ENCODE results near the gene GRIA4.
"Not testable (repeated sequence)": the region's sequence is repeated elsewhere in the genome, so short reads cannot be mapped to it uniquely, and the experiment has no call there.

GRIA4 gene

GRCh38 chr11:105719073-105719822 is 109.4 kb downstream of the GRIA4 start:
- DNase-seq (ENCODE audit: low read depth) = no peak

- DNase-seq (ENCODE audit: low read depth) = no peak
These were observed 110.2 kb downstream of the GRIA4 start for GRCh38 chr11:105720096-105720495.

- no peak for DNase-seq (ENCODE audit: low read depth)
These were observed 113.4 kb downstream of the GRIA4 start for GRCh38 chr11:105723269-105723668.

- no peak for DNase-seq (ENCODE audit: low read depth)
These were observed 122.7 kb downstream of the GRIA4 start for GRCh38 chr11:105732611-105733010.

GRCh38 chr11:105734426-105734825 is 124.6 kb downstream of the GRIA4 start:
- no peak for DNase-seq (ENCODE audit: low read depth)

- DNase-seq (ENCODE audit: low read depth) = no peak
These were observed 128.4 kb downstream of the GRIA4 start for GRCh38 chr11:105738251-105738650.

GRCh38 chr11:105738986-105739795 is 129.3 kb downstream of the GRIA4 start:
- no peak for DNase-seq (ENCODE audit: low read depth)

- no peak for DNase-seq (ENCODE audit: low read depth)
These were observed 130.5 kb downstream of the GRIA4 start for GRCh38 chr11:105740164-105740903.

- no peak for DNase-seq (ENCODE audit: low read depth)
These were observed 131.7 kb downstream of the GRIA4 start for GRCh38 chr11:105741488-105742020.

GRCh38 chr11:105754260-105754659 is 144.4 kb downstream of the GRIA4 start:
- no peak for DNase-seq (ENCODE audit: low read depth)

- DNase-seq (ENCODE audit: low read depth) = no peak
These were observed 144.8 kb downstream of the GRIA4 start for GRCh38 chr11:105754716-105755115.

GRCh38 chr11:105757107-105757506 is 147.2 kb downstream of the GRIA4 start:
- DNase-seq (ENCODE audit: low read depth) = no peak

GRCh38 chr11:105763594-105763993 is 153.7 kb downstream of the GRIA4 start:
- no peak for DNase-seq (ENCODE audit: low read depth)

- DNase-seq (ENCODE audit: low read depth) = no peak
These were observed 158.1 kb downstream of the GRIA4 start for GRCh38 chr11:105767931-105768330.

- DNase-seq (ENCODE audit: low read depth) = no peak
These were observed 159.8 kb downstream of the GRIA4 start for GRCh38 chr11:105769627-105770026.

GRCh38 chr11:105773452-105773851 is 163.6 kb downstream of the GRIA4 start:
- DNase-seq (ENCODE audit: low read depth) = not testable (repeated sequence)

- no peak for DNase-seq (ENCODE audit: low read depth)
These were observed 165.0 kb downstream of the GRIA4 start for GRCh38 chr11:105774899-105775298.

- DNase-seq (ENCODE audit: low read depth) = no peak
These were observed 171.1 kb downstream of the GRIA4 start for GRCh38 chr11:105780781-105781525.

GRCh38 chr11:105781807-105782206 is 171.9 kb downstream of the GRIA4 start:
- DNase-seq (ENCODE audit: low read depth) = no peak

GRCh38 chr11:105783216-105783615 is 173.3 kb downstream of the GRIA4 start:
- no peak for DNase-seq (ENCODE audit: low read depth)

GRCh38 chr11:105785850-105786249 is 176.0 kb downstream of the GRIA4 start:
- not testable (repeated sequence) for DNase-seq (ENCODE audit: low read depth)

GRCh38 chr11:105786741-105787140 is 176.9 kb downstream of the GRIA4 start:
- DNase-seq (ENCODE audit: low read depth) = no peak
